Neural cell (in vitro differentiated cells): ENCODE measurements around the gene XXYLT1. TPM values are rescaled to one million over a fixed set of nuclear protein-coding genes. Genes with fewer than 3 reads are reported as not detected.

ENCODE experiments used
- H2AFZ ChIP-seq: fragments of 200-600, 300-800 bp; sonication (generic), shearing (Covaris generic); 2 replicates; pipeline ENCODE4 v1.6.0; 2014; ENCODE audit warnings: low read depth, mild to moderate bottlenecking, antibody characterized with exemption, low read length, moderate library complexity
- H3F3A ChIP-seq: fragments of 200-600 bp; shearing (Covaris generic); 2 replicates; pipeline ENCODE4 v1.6.1; 2016; ENCODE audit warnings: mild to moderate bottlenecking, moderate library complexity, mixed read lengths, antibody characterized with exemption, low read length; ENCODE audit not compliant: insufficient read depth, poor library complexity, severe bottlenecking
- H3K27ac ChIP-seq: fragments of 200-600, 300-800 bp; sonication (generic), shearing (Covaris generic); 2 replicates; pipeline ENCODE4 v1.5.1; 2014; ENCODE audit warnings: mild to moderate bottlenecking, low read length, moderate library complexity
- H3K27me3 ChIP-seq: fragments of 300-800, 200-600 bp; sonication (generic), shearing (Covaris generic); 2 replicates; pipeline ENCODE4 v1.6.0; 2014; ENCODE audit warnings: mild to moderate bottlenecking, low read depth, low read length, moderate library complexity; ENCODE audit not compliant: insufficient read depth
- H3K36me3 ChIP-seq: fragments of 300-800, 200-600 bp; sonication (generic), shearing (Covaris generic); 2 replicates; pipeline ENCODE4 v1.5.1; 2014; ENCODE audit warnings: mild to moderate bottlenecking, antibody characterized with exemption, low read length, moderate library complexity; ENCODE audit not compliant: insufficient read depth
- H3K4me2 ChIP-seq: fragments of 300-800, 200-600 bp; sonication (generic), shearing (Covaris generic); 2 replicates; pipeline ENCODE4 v1.6.0; 2014; ENCODE audit warnings: mild to moderate bottlenecking, low read length
- H3K4me3 ChIP-seq: fragments of 300-800, 200-600 bp; sonication (generic), shearing (Covaris generic); 2 replicates; pipeline ENCODE4 v1.5.1; 2014; ENCODE audit warnings: mild to moderate bottlenecking, low read length, moderate library complexity
- H3K79me2 ChIP-seq: fragments of 200-600 bp; shearing (Covaris generic); replicated peaks from 2 replicates; pipeline ENCODE4 v1.6.0; 2014; ENCODE audit warnings: mild to moderate bottlenecking, low read length, moderate library complexity; ENCODE audit not compliant: insufficient read depth
- H3K9ac ChIP-seq: fragments of 300-800, 200-600 bp; sonication (generic), shearing (Covaris generic); 2 replicates; pipeline ENCODE4 v1.6.1; 2016; ENCODE audit warnings: mild to moderate bottlenecking, low read length, mixed read lengths
- H3K9me2 ChIP-seq: fragments of 200-600 bp; shearing (Covaris generic); 2 replicates; pipeline ENCODE4 v1.6.1; 2016; ENCODE audit warnings: mild to moderate bottlenecking, low read length, mixed read lengths; ENCODE audit not compliant: insufficient read depth
- H3K9me3 ChIP-seq: fragments of 200-600, 300-800 bp; sonication (generic), shearing (Covaris generic); 2 replicates; pipeline ENCODE4 v1.6.1; 2016; ENCODE audit warnings: mild to moderate bottlenecking, mixed run types, low read length, moderate library complexity, mixed read lengths
- H4K20me1 ChIP-seq: fragments of 200-600 bp; shearing (Covaris generic); 2 replicates; pipeline ENCODE4 v1.6.1; 2016; ENCODE audit warnings: mild to moderate bottlenecking, mixed run types; ENCODE audit not compliant: insufficient read depth
- CTCF ChIP-seq: fragments of 450-650 bp; IDR thresholded peaks from 2 replicates; pipeline ENCODE4 v1.5.1; 2014; ENCODE audit warnings: antibody characterized with exemption, mild to moderate bottlenecking, moderate library complexity; ENCODE audit not compliant: poor library complexity, severe bottlenecking
- EP300 ChIP-seq: fragments of 450-650 bp; conservative IDR thresholded peaks from 2 replicates; pipeline ENCODE4 v1.6.1; 2014; ENCODE audit warnings: antibody characterized with exemption, mild to moderate bottlenecking, moderate library complexity; ENCODE audit not compliant: poor library complexity, severe bottlenecking
- EZH2 ChIP-seq: fragments of 200-600, 300-800 bp; shearing (Covaris generic), sonication (generic); IDR thresholded peaks from 2 replicates; pipeline ENCODE4 v1.6.1; 2014; ENCODE audit warnings: antibody characterized with exemption, low read length, borderline replicate concordance, mild to moderate bottlenecking; ENCODE audit not compliant: insufficient read depth, poor library complexity, severe bottlenecking
- MXI1 ChIP-seq: fragments of 450-650 bp; conservative IDR thresholded peaks from 2 replicates; pipeline ENCODE4 v1.6.1; 2014; ENCODE audit warnings: antibody characterized with exemption, mild to moderate bottlenecking; ENCODE audit not compliant: poor library complexity, severe bottlenecking
- POLR2AphosphoS5 ChIP-seq: IDR thresholded peaks from 2 replicates; pipeline ENCODE4 v1.6.1; 2012
- REST ChIP-seq: IDR thresholded peaks from 2 replicates; pipeline ENCODE4 v1.6.1; 2012; ENCODE audit warnings: borderline replicate concordance
- SMC3 ChIP-seq: fragments of 450-650 bp; conservative IDR thresholded peaks from 2 replicates; pipeline ENCODE4 v1.6.1; 2014; ENCODE audit warnings: antibody characterized with exemption, mild to moderate bottlenecking, moderate library complexity; ENCODE audit not compliant: poor library complexity
- TAF1 ChIP-seq: IDR thresholded peaks from 2 replicates; pipeline ENCODE4 v1.6.1; 2012; ENCODE audit warnings: low read depth
- polyA plus RNA-seq: library from polyadenylated mRNA; depleted of rRNA; stranded (reverse); fragments of >200 nt; gene quantifications from 2 replicates; pipeline ENCODE4 v1.2.3, GENCODE V29; 2014

Gene XXYLT1
- polyA plus RNA-seq, 1 donor from 2014 or later = 25.4 TPM

GRCh38 chr3:195070336-195070735, 200.6 kb downstream of the XXYLT1 start:
- Histone ChIP-seq H3K9me3 (no peaks in the 10 kb centered on the region), H3K9ac (no peak overlapping the region), H3K9me2 (no peaks in the 10 kb centered on the region), H2AFZ (no peak overlapping the region), H3K36me3 (no peaks in the 10 kb centered on the region), H4K20me1 (no peaks in the 10 kb centered on the region), H3F3A (no peaks in the 10 kb centered on the region), H3K27me3 (no peaks in the 10 kb centered on the region), H3K4me3 (no peak overlapping the region), H3K27ac (no peak overlapping the region), H3K4me2 (no peak overlapping the region), H3K79me2 (no peaks in the 10 kb centered on the region)
- TF ChIP-seq REST (no peak), CTCF (no peak)

GRCh38 chr3:195069501-195070251, 201.3 kb downstream of the XXYLT1 start:
- Histone ChIP-seq H3K36me3 (no peaks in the 10 kb centered on the region), H3F3A (no peaks in the 10 kb centered on the region), H3K9me2 (no peaks in the 10 kb centered on the region), H3K4me3 (no peak overlapping the region), H3K4me2 (no peak overlapping the region), H3K27me3 (no peaks in the 10 kb centered on the region), H4K20me1 (no peaks in the 10 kb centered on the region), H2AFZ (no peak overlapping the region), H3K9ac (no peak overlapping the region), H3K27ac (no peak overlapping the region), H3K9me3 (no peaks in the 10 kb centered on the region), H3K79me2 (no peaks in the 10 kb centered on the region)
- TF ChIP-seq MXI1 = no peak
- no peak for TF ChIP-seq SMC3
- TF ChIP-seq EZH2 = no peak
- TF ChIP-seq POLR2AphosphoS5 = no peak
- TF ChIP-seq EP300 = no peak
- no peak for TF ChIP-seq REST
- TF ChIP-seq TAF1 = no peak
